Stimulated activated CD4-positive, alpha-beta T cell treated with anti-CD3 and anti-CD28 coated beads, Interleukin-1b, Interleukin-23, amount 100 ng/mL, for 4 hours (primary cell): Measurements from ENCODE around the gene NT5DC2.
"Not testable (repeated sequence)": the region's sequence is repeated elsewhere in the genome, so short reads cannot be mapped to it uniquely, and the experiment has no call there.

ENCODE experiments used
- DNase-seq, 2 donors: peaks; one replicate each; pipeline ENCODE4 v3.0.0-alpha.2; 2020; ENCODE audit warnings: low read depth in 2 of 2

Gene NT5DC2

GRCh38 chr3:52537165-52537620, 3.5 kb upstream of the NT5DC2 start:
- DNase-seq, result no peak

- DNase-seq, result peak; percentile 93 to 97
Measured at GRCh38 chr3:52536369-52537164, 2.9 kb upstream of the NT5DC2 start, which contains the start of gene UQCC5. TSS of gene UQCC5 (plus strand) at chr3:52536605. CDS start at chr3:52536756, 151 bp downstream.

- DNase-seq, result no peak
Measured at GRCh38 chr3:52536112-52536368, 2.4 kb upstream of the NT5DC2 start.

- DNase-seq, result no peak
Measured at GRCh38 chr3:52535411-52536111, 1.9 kb upstream of the NT5DC2 start.

GRCh38 chr3:52534281-52535183, 875 bp upstream of the NT5DC2 start:
- DNase-seq, result no peak

- DNase-seq, result peak; percentile 17 to 25
Measured at GRCh38 chr3:52532838-52533622, 627 bp downstream of the NT5DC2 start.

- DNase-seq, result no peak
Measured at GRCh38 chr3:52532517-52532837, 1.2 kb downstream of the NT5DC2 start.

GRCh38 chr3:52531860-52532516, 1.7 kb downstream of the NT5DC2 start:
- no peak for DNase-seq

GRCh38 chr3:52530918-52531826, 2.5 kb downstream of the NT5DC2 start:
- DNase-seq, result no peak

- DNase-seq, result no peak
Measured at GRCh38 chr3:52529376-52530333, 4.0 kb downstream of the NT5DC2 start.

- DNase-seq, result no peak
Measured at GRCh38 chr3:52528586-52529375, 4.9 kb downstream of the NT5DC2 start.

- no peak for DNase-seq
Measured at GRCh38 chr3:52527732-52528585, 5.7 kb downstream of the NT5DC2 start.

- DNase-seq, result no peak
Measured at GRCh38 chr3:52527039-52527731, 6.5 kb downstream of the NT5DC2 start.

- not testable (repeated sequence) for DNase-seq
Measured at GRCh38 chr3:52526671-52527038, 7.0 kb downstream of the NT5DC2 start.

- no peak for DNase-seq
Measured at GRCh38 chr3:52525680-52526561, 7.7 kb downstream of the NT5DC2 start.
